PC-9 (cell line): ENCODE data around the gene MPP1. TPM values are rescaled to one million over a fixed set of nuclear protein-coding genes. Genes with fewer than 3 reads are reported as not detected.

Source experiments
- BruUV-seq: library from RNA; stranded (reverse); fragments of 400-500 nt; replicated peaks from 2 replicates; lab custom pipeline; 2021; lab: Mats Ljungman, UMichigan
- CTCF ChIA-PET: fragments of 300-600 bp; sonication (Branson Sonifier 250); formaldehyde crosslinking; loops from one replicate; lab custom pipeline; 2022; ENCODE audit warnings: antibody characterized with exemption; lab: Charles Lee
- POLR2A ChIA-PET: fragments of 300-600 bp; sonication (Branson Sonifier 250); formaldehyde crosslinking; loops from one replicate; lab custom pipeline; 2022; ENCODE audit warnings: antibody characterized with exemption; ENCODE audit not compliant: unreplicated experiment; lab: Charles Lee
- DNase-seq, 2 experiments: peaks; one replicate each; pipeline versions ENCODE4 v3.0.0 to v3.0.0-alpha.2; 2015 to 2022; ENCODE audit warnings: mixed read lengths in 1 of 2
- H2AFZ ChIP-seq: fragments of 200-600 bp; sonication (generic); 2 replicates; pipeline ENCODE4 v1.8.1; 2017; ENCODE audit warnings: antibody characterized with exemption
- H3F3A ChIP-seq: fragments of 200-600 bp; sonication (generic); 2 replicates; pipeline ENCODE4 v1.8.1; 2017; ENCODE audit warnings: antibody characterized with exemption, mild to moderate bottlenecking, low read depth; ENCODE audit not compliant: insufficient read depth
- H3K27ac ChIP-seq: fragments of 200-600 bp; sonication (generic); 2 replicates; pipeline ENCODE4 v1.6.1; 2016; ENCODE audit warnings: mixed run types
- H3K27me3 ChIP-seq: fragments of 200-600 bp; sonication (generic); 2 replicates; pipeline ENCODE4 v1.6.1; 2016; ENCODE audit warnings: low read depth, mixed run types; ENCODE audit not compliant: insufficient read depth
- H3K36me3 ChIP-seq: fragments of 200-600 bp; sonication (generic); 2 replicates; pipeline ENCODE4 v1.6.1; 2016; ENCODE audit warnings: low read depth, mixed run types
- H3K4me1 ChIP-seq: fragments of 200-600 bp; sonication (generic); replicated peaks from 2 replicates; pipeline ENCODE4 v1.6.1; 2016; ENCODE audit warnings: mixed run types; ENCODE audit not compliant: insufficient read depth
- H3K4me2 ChIP-seq: fragments of 200-600 bp; sonication (generic); 2 replicates; pipeline ENCODE4 v1.6.1; 2017; ENCODE audit warnings: mixed run types
- H3K4me3 ChIP-seq: fragments of 200-600 bp; sonication (generic); 2 replicates; pipeline ENCODE4 v1.6.1; 2016; ENCODE audit warnings: mixed run types
- H3K79me2 ChIP-seq: fragments of 200-600 bp; sonication (generic); 2 replicates; pipeline ENCODE4 v1.6.1; 2017; ENCODE audit warnings: low read depth, mixed run types
- H3K9me2 ChIP-seq: fragments of 200-600 bp; sonication (generic); 2 replicates; pipeline ENCODE4 v1.8.1; 2017; ENCODE audit warnings: mild to moderate bottlenecking; ENCODE audit not compliant: insufficient read depth
- H3K9me3 ChIP-seq: fragments of 200-600 bp; sonication (generic); 2 replicates; pipeline ENCODE4 v1.8.1; 2016; ENCODE audit warnings: low read depth; ENCODE audit not compliant: insufficient read depth
- H4K20me1 ChIP-seq: fragments of 200-600 bp; sonication (generic); 2 replicates; pipeline ENCODE4 v1.8.1; 2017; ENCODE audit not compliant: insufficient read depth
- EZH2 ChIP-seq: fragments of 200-600 bp; sonication (generic); IDR thresholded peaks from 2 replicates; pipeline ENCODE4 v1.8.0; 2017; ENCODE audit warnings: antibody characterized with exemption, low read depth
- intact Hi-C: fragments of 100-400 bp; cut with micrococcal nuclease; formaldehyde crosslinking; loops from one replicate; pipeline ENCODE4 v1.10.0; 2022; ENCODE audit not compliant: unreplicated experiment
- total RNA-seq: library from RNA; stranded (reverse); gene quantifications from 2 replicates; pipeline ENCODE4 v1.2.3, GENCODE V29; 2021
- TF ChIP-seq, protein P1 (sequence below): fragments of 200-600 bp; sonication (generic); conservative IDR thresholded peaks from 2 replicates; pipeline ENCODE4 v1.6.1; 2017; ENCODE audit warnings: mixed run types, antibody characterized with exemption, mild to moderate bottlenecking, moderate library complexity

Gene MPP1
- total RNA-seq, 1 experiment from 2014 or later = 4.8 TPM

DNA sequence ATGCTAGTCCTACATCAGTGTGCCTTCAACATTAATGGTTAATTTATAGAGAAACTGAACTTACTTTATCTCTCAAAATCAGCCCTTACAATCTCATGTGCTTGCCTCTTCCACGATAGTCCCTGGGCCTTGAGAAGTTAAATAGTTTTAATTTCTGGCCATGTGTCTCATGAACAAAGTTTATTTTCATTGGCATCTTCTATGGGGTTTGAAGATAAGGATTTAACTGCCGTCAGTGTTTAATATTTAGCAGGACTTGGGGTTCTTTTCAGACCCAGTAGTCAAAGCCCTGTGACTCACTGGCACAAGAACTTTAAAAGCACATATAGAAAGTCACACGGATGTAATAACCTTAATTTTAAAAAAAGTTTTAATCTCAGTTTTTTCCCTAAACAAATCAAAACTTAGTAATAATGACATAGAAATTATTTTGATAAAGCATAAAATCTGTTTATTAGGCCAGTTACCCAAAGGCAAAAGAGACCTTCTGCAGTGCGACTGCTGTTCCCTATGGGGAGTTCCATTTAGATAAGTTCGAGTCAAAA, 10.1 kb upstream of the MPP1 start:
- Histone ChIP-seq H3K36me3 (no peaks in the 10 kb centered on the region), H3K4me1 (no peaks in the 10 kb centered on the region), H3F3A (no peaks in the 10 kb centered on the region), H3K27me3 (no peaks in the 10 kb centered on the region), H3K27ac (no peak overlapping the region), H2AFZ (no peak overlapping the region), H4K20me1 (no peaks in the 10 kb centered on the region), H3K9me3 (no peaks in the 10 kb centered on the region), H3K4me2 (no peak overlapping the region), H3K79me2 (no peaks in the 10 kb centered on the region), H3K9me2 (no peaks in the 10 kb centered on the region), H3K4me3 (no peak overlapping the region)
- no TSS peak for BruUV-seq
- ChIA-PET CTCF (no interaction called here), POLR2A (no interaction called here)
- TF ChIP-seq, protein P1, sequence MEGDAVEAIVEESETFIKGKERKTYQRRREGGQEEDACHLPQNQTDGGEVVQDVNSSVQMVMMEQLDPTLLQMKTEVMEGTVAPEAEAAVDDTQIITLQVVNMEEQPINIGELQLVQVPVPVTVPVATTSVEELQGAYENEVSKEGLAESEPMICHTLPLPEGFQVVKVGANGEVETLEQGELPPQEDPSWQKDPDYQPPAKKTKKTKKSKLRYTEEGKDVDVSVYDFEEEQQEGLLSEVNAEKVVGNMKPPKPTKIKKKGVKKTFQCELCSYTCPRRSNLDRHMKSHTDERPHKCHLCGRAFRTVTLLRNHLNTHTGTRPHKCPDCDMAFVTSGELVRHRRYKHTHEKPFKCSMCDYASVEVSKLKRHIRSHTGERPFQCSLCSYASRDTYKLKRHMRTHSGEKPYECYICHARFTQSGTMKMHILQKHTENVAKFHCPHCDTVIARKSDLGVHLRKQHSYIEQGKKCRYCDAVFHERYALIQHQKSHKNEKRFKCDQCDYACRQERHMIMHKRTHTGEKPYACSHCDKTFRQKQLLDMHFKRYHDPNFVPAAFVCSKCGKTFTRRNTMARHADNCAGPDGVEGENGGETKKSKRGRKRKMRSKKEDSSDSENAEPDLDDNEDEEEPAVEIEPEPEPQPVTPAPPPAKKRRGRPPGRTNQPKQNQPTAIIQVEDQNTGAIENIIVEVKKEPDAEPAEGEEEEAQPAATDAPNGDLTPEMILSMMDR = no peak
- TF ChIP-seq EZH2 = no peak
- intact Hi-C loops = no loop called here
- DNase-seq = no peak

DNA sequence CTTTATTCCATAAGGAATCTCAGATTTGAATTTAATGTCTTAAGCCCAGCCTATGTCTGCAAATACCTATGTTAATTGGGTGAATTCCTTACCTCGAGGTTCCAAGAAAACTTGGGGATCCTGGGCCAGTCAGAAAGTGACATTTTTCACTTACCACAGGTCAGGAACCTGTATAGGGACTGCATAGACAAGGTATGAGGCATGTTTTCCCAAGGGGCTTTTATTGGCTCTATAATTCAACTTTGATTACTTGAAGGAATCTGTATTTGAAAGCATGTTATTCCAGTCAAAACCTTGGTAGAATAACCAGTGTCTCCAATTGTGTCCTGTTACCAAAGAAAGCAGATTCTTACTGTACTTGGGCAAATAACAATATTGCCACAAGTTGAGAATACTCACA, 8.5 kb upstream of the MPP1 start:
- no peak overlapping the region for H3K4me2 ChIP-seq
- no peaks in the 10 kb centered on the region for H3K79me2 ChIP-seq
- H3K4me1 ChIP-seq = no peaks in the 10 kb centered on the region
- no peak overlapping the region for H3K4me3 ChIP-seq
- no peaks in the 10 kb centered on the region for H4K20me1 ChIP-seq
- H3K36me3 ChIP-seq = no peaks in the 10 kb centered on the region
- no peak overlapping the region for H3K27ac ChIP-seq
- H3K9me2 ChIP-seq = no peaks in the 10 kb centered on the region
- BruUV-seq = no TSS peak
- TF ChIP-seq, protein P1 = no peak
- no peak for TF ChIP-seq EZH2
- DNase-seq = no peak
- no peaks in the 10 kb centered on the region for H3K27me3 ChIP-seq
- no peak overlapping the region for H2AFZ ChIP-seq
- CTCF ChIA-PET = no interaction called here
- H3K9me3 ChIP-seq = no peaks in the 10 kb centered on the region
- POLR2A ChIA-PET = no interaction called here
- no peaks in the 10 kb centered on the region for H3F3A ChIP-seq
- intact Hi-C loops = no loop called here

DNA sequence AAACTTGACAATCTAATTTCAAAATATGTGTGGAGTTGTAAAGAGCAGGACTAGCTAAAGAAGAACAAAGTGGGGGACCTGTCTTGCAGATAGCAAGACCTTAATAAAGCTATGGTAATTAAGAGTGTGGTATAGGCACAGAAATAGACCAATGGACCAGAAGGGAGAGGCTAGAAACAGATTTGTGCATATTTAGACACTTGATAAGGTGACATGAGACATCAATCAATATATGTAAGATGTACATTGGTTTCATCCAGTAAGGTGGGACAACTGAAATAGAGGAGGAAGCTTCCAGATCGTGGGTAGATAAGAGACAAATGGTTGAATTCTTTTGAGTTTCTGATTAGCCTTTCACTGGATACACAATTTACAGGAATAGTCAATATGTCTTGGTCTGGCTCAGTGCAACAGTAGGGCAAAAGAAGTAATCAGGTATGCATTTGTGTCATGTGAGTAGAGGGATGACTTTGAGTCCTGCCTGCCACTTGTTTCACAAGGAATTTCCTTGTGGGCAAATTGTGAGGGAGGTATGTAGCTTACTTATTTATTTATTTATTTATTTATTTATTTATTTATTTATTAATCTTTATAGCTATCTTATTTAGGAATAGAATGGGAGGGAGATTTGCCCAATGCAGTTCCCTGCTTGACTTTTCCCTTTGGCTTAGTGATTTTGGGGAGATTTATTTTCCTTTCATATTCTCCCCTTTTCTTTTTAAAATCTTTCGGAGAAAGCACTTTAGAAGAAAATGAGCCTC, 7.2 kb upstream of the MPP1 start:
- POLR2A ChIA-PET = no interaction called here
- DNase-seq = no peak
- no peaks in the 10 kb centered on the region for H3K79me2 ChIP-seq
- H3K36me3 ChIP-seq = no peaks in the 10 kb centered on the region
- no peaks in the 10 kb centered on the region for H3K9me3 ChIP-seq
- no peak for TF ChIP-seq EZH2
- TF ChIP-seq, protein P1 = no peak
- no peaks in the 10 kb centered on the region for H4K20me1 ChIP-seq
- no peak overlapping the region for H2AFZ ChIP-seq
- CTCF ChIA-PET = interaction anchor here (0.6 to 0.7 kb wide), 2 partner anchors 30 to 206 kb away, joined by 3 read pairs; no protein-coding TSS in a partner anchor
- H3K4me1 ChIP-seq = no peaks in the 10 kb centered on the region
- H3K9me2 ChIP-seq = no peaks in the 10 kb centered on the region
- H3K4me2 ChIP-seq = no peak overlapping the region
- H3F3A ChIP-seq = no peaks in the 10 kb centered on the region
- peaks cover 3% of the 10 kb centered on the region; the same call in 1 of the 2 replicates for H3K27me3 ChIP-seq
- intact Hi-C loops = no loop called here
- no TSS peak for BruUV-seq
- H3K27ac ChIP-seq = no peak overlapping the region
- no peak overlapping the region for H3K4me3 ChIP-seq
